Suprapubic skin (tissue), 3 donors: ENCODE results near the gene RNASE9.

Experiments
- CTCF ChIP-seq, 2 donors: fragments of 200-600 bp in 1 of 2; fragments of 450-650 bp in 1 of 2; sonication (generic) in 1 of 2; IDR thresholded peaks; one replicate each; pipeline ENCODE4 v1.5.1; 2016 to 2019; ENCODE audit warnings: antibody characterized with exemption in 2 of 2, mild to moderate bottlenecking in 1 of 2, moderate library complexity in 1 of 2
- POLR2AphosphoS5 ChIP-seq, 3 donors: sonication (generic); formaldehyde crosslinking; IDR thresholded peaks; one replicate each; pipeline ENCODE4 v1.6.1; 2017; ENCODE audit warnings: antibody characterized with exemption in 3 of 3

GRCh38 chr14:20597108-20597507 is 36.3 kb upstream of the RNASE9 start:
- no peak for TF ChIP-seq POLR2AphosphoS5 (IDR thresholded peaks at IDR 0.05)
- no peak for TF ChIP-seq CTCF (IDR thresholded peaks at IDR 0.05)
